OCI-LY3 (cell line): ENCODE results near the gene FBXO41.

Source experiments
- EZH2phosphoT487 ChIP-seq: fragments of 200-600 bp; shearing (Covaris generic); IDR thresholded peaks from 2 replicates; pipeline ENCODE4 v1.6.1; 2018; ENCODE audit warnings: antibody characterized with exemption, mixed run types, low read depth
- TF ChIP-seq, protein P1 (sequence below): fragments of 200-600, 300-600 bp; sonication (generic); IDR thresholded peaks from 2 replicates; pipeline ENCODE4 v1.5.1; 2014; ENCODE audit warnings: antibody characterized with exemption, low read length, low read depth

GRCh38 chr2:73259704-73260337 is 24.5 kb downstream of the FBXO41 start:
- TF ChIP-seq, protein P1, sequence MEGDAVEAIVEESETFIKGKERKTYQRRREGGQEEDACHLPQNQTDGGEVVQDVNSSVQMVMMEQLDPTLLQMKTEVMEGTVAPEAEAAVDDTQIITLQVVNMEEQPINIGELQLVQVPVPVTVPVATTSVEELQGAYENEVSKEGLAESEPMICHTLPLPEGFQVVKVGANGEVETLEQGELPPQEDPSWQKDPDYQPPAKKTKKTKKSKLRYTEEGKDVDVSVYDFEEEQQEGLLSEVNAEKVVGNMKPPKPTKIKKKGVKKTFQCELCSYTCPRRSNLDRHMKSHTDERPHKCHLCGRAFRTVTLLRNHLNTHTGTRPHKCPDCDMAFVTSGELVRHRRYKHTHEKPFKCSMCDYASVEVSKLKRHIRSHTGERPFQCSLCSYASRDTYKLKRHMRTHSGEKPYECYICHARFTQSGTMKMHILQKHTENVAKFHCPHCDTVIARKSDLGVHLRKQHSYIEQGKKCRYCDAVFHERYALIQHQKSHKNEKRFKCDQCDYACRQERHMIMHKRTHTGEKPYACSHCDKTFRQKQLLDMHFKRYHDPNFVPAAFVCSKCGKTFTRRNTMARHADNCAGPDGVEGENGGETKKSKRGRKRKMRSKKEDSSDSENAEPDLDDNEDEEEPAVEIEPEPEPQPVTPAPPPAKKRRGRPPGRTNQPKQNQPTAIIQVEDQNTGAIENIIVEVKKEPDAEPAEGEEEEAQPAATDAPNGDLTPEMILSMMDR, result no peak
- TF ChIP-seq EZH2phosphoT487, result no peak
